HG03159 (cell line): ENCODE measurements around the gene PTGER3.
"Not testable (repeated sequence)": the region's sequence is repeated elsewhere in the genome, so short reads cannot be mapped to it uniquely, and the experiment has no call there.

Experiments used
- ATAC-seq: cut with Tn5 transposase; IDR thresholded peaks from one replicate; pipeline ENCODE4 v1.9.1; 2021; ENCODE audit warnings: mild to moderate bottlenecking, moderate library complexity; ENCODE audit not compliant: unreplicated experiment

The PTGER3 gene

GRCh38 chr1:71015745-71016144 is 31.9 kb downstream of the PTGER3 start:
- no peak for ATAC-seq

GRCh38 chr1:71014178-71014579 is 33.4 kb downstream of the PTGER3 start:
- ATAC-seq = no peak

GRCh38 chr1:71002709-71003475 is 44.7 kb downstream of the PTGER3 start:
- no peak for ATAC-seq

GRCh38 chr1:71001624-71002023 is 46.0 kb downstream of the PTGER3 start:
- ATAC-seq = no peak

GRCh38 chr1:70997793-70998192 is 49.8 kb downstream of the PTGER3 start:
- ATAC-seq = no peak

- ATAC-seq = no peak
Measured at GRCh38 chr1:70994753-70995268, 52.8 kb downstream of the PTGER3 start.

- ATAC-seq = no peak
Measured at GRCh38 chr1:70993798-70994197, 53.8 kb downstream of the PTGER3 start.

DNA sequence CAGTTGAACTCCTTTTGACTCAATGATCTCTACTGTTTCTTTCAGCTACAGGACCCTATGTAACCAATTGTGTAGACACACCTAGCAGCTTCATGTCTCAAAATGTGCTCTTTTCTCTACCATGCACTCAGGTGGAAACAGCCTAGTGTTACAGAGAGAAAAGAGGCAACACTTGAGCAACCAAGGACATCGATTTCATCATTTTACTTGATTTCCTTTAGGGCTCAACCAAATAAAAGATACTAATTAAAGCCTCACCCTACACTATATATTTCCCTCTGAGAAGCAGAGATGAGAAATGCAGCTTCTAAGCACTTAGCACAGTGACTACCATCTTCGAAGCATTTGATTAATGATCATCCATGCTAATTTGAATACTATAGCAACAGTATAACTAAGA is 55.1 kb downstream of the PTGER3 start:
- ATAC-seq = no peak

- no peak for ATAC-seq
Measured at GRCh38 chr1:70990469-70991253, 57.0 kb downstream of the PTGER3 start.

DNA sequence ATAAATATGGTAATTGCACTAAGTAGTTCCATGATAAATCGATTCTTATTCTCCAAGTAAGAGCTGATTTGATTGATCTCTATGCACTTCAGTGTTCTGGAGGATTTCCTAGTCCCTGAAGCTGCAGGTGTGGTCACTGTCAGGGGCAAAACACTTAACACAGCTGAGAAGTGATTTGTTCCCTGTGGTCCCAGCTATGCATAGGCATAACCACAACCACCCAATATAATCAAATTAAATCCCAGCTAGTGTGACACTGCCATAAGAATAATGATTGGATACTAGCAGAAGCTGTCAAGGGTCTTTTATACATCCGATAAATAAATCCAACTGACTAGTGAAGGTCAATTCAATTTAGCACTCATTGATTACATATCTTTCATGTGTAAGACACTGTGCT is 60.1 kb downstream of the PTGER3 start:
- no peak for ATAC-seq

- not testable (repeated sequence) for ATAC-seq
Measured at GRCh38 chr1:70985776-70986225, 61.8 kb downstream of the PTGER3 start.

GRCh38 chr1:70985278-70985677 is 62.3 kb downstream of the PTGER3 start:
- not testable (repeated sequence) for ATAC-seq

DNA sequence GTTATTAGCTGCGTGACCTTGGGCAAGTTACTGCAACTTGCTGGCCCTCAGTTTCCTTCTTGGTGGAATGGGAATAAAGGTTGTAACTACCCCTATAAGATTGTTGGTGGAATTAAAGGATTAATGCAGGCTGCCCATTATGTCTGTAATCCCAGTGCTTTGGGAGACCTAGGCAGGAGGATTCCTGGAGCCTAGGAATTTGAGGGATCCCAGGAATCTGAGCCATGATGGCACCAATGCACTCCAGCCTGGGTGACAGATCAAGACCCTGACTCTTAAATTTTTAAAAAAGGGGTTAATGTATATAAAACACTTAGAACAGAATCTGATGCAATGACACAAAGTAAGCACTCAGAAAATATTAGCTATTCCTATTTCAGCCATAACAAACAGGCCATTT is 67.3 kb downstream of the PTGER3 start:
- ATAC-seq = no peak

DNA sequence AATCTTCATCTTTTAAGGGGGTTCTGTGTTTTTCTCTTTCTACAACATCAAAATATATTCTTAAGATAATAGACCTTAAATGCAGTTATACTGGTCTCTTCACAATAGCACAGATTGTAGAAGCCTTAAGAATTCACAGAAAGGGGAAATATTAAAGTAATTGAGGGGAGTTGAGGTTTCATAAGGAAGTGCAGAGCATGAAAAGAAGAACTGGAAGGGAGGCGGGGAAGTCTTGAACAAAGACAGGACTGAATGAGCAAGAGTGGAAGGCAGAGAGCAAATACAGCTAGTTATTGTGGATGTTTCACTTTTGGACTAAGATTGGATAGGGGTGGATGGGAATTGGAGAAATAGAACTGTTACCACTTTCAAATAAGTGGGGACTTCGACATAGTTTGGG is 67.7 kb downstream of the PTGER3 start:
- no peak for ATAC-seq

- no peak for ATAC-seq
Measured at GRCh38 chr1:70979313-70979712, 68.3 kb downstream of the PTGER3 start.

DNA sequence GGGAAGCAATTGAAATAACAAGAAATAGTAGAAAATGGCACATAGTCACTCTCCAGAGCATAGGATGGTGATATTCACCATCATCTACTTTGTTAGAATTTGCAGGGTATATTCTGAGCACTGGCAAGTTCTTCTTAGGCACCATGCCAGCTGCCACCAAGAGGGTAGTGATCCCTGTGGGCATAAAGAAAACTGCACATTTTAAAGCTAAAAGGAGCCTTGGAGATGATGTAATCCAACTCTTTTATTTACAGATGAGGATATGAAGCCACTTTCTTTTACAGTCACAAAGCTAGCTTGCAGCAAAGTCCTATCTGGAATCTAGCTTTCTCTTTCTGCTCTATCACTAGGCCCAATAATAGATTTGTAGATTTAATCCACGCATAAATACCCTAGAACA is 69.0 kb downstream of the PTGER3 start:
- ATAC-seq = no peak

- ATAC-seq = no peak
Measured at GRCh38 chr1:70977575-70977974, 70.0 kb downstream of the PTGER3 start.

DNA sequence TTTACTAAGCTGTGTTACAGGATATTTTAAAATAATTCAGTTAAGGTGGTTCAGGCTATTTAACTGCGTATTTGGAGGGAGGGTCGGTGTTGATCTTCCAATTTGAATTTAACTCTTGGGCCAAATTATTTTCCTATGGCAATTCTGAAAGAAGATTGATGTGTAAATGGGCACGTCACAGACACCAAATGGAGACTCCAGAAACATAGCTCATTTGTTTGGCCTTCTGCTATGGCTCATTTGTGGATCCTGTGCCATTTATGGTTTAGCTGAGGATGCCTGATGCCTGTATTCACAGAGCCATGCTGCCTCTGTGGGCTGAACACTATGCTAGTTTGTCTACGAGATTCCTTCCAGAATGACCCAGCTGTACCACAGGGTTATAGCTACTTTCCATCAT is 70.6 kb downstream of the PTGER3 start:
- no peak for ATAC-seq

DNA sequence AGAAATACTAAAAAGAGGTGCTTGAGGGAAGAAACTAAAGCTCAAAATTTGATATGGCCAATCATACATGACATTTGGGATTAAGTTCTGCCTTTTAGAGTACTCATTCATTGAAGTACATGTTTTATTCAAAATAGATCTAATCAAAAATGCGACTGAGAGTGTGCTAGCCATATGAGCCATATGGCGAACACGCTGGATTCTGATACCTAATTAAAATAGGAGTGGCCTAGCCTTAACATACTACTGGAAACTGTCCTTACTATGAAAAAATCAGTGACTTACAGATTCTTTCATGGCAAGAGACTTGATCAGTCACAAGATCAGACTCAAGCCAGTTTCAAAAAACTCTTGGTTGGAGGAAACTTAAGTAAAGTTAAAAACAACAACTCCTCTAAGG is 73.9 kb downstream of the PTGER3 start:
- no peak for ATAC-seq

DNA sequence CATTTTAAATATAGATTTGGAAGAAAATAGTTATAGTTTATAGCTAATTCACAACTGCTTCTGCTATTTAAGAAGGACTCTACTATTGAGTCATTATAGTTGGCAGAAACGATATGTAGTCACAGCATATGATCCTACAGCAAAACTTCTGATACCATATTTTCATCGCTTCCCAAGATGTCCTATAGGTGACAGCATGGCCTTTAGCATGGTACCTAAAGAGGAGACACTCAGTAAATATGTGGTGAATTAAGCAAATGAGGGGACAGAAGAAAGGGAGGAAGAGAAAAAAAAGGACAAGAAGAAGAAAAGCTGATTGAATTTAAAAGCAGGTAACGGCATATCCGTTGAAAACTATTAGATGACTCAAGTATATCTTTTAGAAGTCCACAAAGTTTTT is 77.2 kb downstream of the PTGER3 start:
- ATAC-seq = no peak

- ATAC-seq = peak; percentile 80
Measured at GRCh38 chr1:70966018-70966638, 81.5 kb downstream of the PTGER3 start.

DNA sequence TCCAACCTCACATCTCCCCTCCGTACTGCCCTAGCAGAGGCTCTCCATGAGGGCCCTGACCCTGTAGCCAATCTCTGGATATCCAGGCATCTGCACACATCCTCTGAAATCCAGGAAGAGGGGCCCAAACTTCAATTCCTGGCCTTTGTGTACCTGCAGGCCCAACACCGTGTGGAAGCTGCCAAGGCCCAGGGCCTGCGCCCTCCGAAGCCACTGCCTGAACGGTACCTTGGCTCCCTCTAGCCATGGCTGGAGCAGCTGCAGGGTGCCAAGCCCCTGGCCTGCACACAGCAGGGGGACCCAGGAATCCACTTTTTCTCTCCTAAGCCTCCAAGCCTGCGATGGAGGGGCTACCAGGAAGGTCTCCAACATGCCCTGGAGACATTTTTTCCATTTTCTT is 84.2 kb downstream of the PTGER3 start:
- ATAC-seq = no peak
